Hepatocyte (in vitro differentiated cells): ENCODE measurements around the gene SH3RF3. TPM values are rescaled to one million over a fixed set of nuclear protein-coding genes. Genes with fewer than 3 reads are reported as not detected.

ENCODE experiments used
- DNase-seq: peaks from one replicate; pipeline ENCODE4 v3.0.0-alpha.2; 2016; ENCODE audit warnings: low spot score
- H2AFZ ChIP-seq: fragments of 200-600 bp; sonication (generic); 2 replicates; pipeline ENCODE4 v1.6.0; 2016; ENCODE audit warnings: antibody characterized with exemption, mild to moderate bottlenecking
- H3K27ac ChIP-seq: fragments of 200-600 bp; sonication (generic); 2 replicates; pipeline ENCODE4 v1.5.1; 2016; ENCODE audit warnings: mild to moderate bottlenecking
- H3K27me3 ChIP-seq: fragments of 200-600 bp; sonication (generic); 2 replicates; pipeline ENCODE4 v1.6.1; 2016
- H3K36me3 ChIP-seq: fragments of 200-600 bp; sonication (generic); replicated peaks from 2 replicates; pipeline ENCODE4 v1.5.1; 2016; ENCODE audit warnings: low read depth; ENCODE audit not compliant: insufficient read depth
- H3K4me1 ChIP-seq: fragments of 200-600 bp; sonication (generic); 2 replicates; pipeline ENCODE4 v1.5.1; 2016; ENCODE audit warnings: mild to moderate bottlenecking, moderate library complexity; ENCODE audit not compliant: insufficient read depth
- H3K4me2 ChIP-seq: fragments of 200-600 bp; sonication (generic); 2 replicates; pipeline ENCODE4 v1.6.0; 2016
- H3K4me3 ChIP-seq: fragments of 200-600 bp; sonication (generic); 2 replicates; pipeline ENCODE4 v1.5.1; 2016; ENCODE audit warnings: mild to moderate bottlenecking
- H3K79me2 ChIP-seq: fragments of 200-600 bp; sonication (generic); 2 replicates; pipeline ENCODE4 v1.6.0; 2017; ENCODE audit warnings: mild to moderate bottlenecking
- H3K9me2 ChIP-seq: fragments of 200-600 bp; sonication (generic); replicated peaks from 2 replicates; pipeline ENCODE4 v1.6.0; 2017; ENCODE audit warnings: mild to moderate bottlenecking; ENCODE audit not compliant: insufficient read depth
- H3K9me3 ChIP-seq: fragments of 200-600 bp; sonication (generic); 2 replicates; pipeline ENCODE4 v1.5.1; 2016; ENCODE audit warnings: low read depth, mild to moderate bottlenecking
- H4K20me1 ChIP-seq: fragments of 200-600 bp; sonication (generic); 2 replicates; pipeline ENCODE4 v1.6.0; 2016; ENCODE audit warnings: mild to moderate bottlenecking; ENCODE audit not compliant: insufficient read depth, poor library complexity, severe bottlenecking
- EZH2 ChIP-seq: fragments of 200-600 bp; sonication (generic); IDR thresholded peaks from 2 replicates; pipeline ENCODE4 v1.6.1; 2016; ENCODE audit warnings: antibody characterized with exemption, mild to moderate bottlenecking, borderline replicate concordance
- EZH2phosphoT487 ChIP-seq: fragments of 200-600 bp; sonication (generic); IDR thresholded peaks from one replicate; pipeline ENCODE4 v1.6.1; 2018; ENCODE audit warnings: antibody characterized with exemption, mild to moderate bottlenecking, low read depth, moderate library complexity; ENCODE audit not compliant: unreplicated experiment, severe bottlenecking
- WGBS: methylation state at CpG from one replicate; pipeline ENCODE4 v1.1.6; 2016; ENCODE audit warnings: low lambda C conversion rate; ENCODE audit errors: missing lambda C conversion rate; 5-methylcytosine and 5-hydroxymethylcytosine counted together
- polyA plus RNA-seq: library from polyadenylated mRNA; unstranded; fragments of >200 nt; fragmentation: Nextera tagmentation; extraction: Ambion mirVana; gene quantifications from 2 replicates; pipeline ENCODE4 v1.2.1, GENCODE V29; 2016
- total RNA-seq: library from RNA; depleted of rRNA; stranded (reverse); fragments of >200 nt; gene quantifications from 2 replicates; pipeline ENCODE4 v1.2.3, GENCODE V29; 2014
- TF ChIP-seq, protein P1 (sequence below): fragments of 200-600 bp; sonication (generic); IDR thresholded peaks from 2 replicates; pipeline ENCODE4 v1.5.1; 2016; ENCODE audit warnings: antibody characterized with exemption, mild to moderate bottlenecking; ENCODE audit not compliant: poor library complexity

The SH3RF3 gene
- total and polyA plus RNA-seq, 2 experiments from 2014 or later = 1.9 to 2.1 TPM

DNA sequence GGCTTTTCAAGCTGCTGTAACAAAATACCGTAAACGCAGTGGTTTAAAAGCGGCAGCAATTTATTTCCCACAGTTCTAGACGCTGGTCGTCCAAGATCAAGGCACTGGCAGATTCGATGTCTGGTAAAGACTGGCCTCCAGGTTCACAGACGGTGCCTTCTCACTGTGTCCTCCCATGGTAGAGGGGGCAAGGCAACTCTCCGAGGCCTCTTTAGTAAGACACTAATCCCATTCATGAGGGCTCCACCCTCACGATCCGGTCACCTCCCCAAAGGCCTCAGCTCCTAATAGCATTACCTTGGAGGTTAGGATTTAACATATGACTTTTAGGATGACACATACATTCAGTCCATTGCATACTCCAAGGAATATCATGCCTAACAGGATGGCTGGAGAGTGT lies 117.2 kb downstream of the SH3RF3 start:
- Histone ChIP-seq H3K9me3 (no peaks in the 10 kb centered on the region), H3K4me3 (no peak overlapping the region), H3K27me3 (no peaks in the 10 kb centered on the region), H3K9me2 (no peaks in the 10 kb centered on the region), H3K4me2 (no peak overlapping the region), H3K4me1 (no peaks in the 10 kb centered on the region), H2AFZ (no peak overlapping the region), H3K36me3 (no peaks in the 10 kb centered on the region), H3K79me2 (no peaks in the 10 kb centered on the region), H3K27ac (no peak overlapping the region), H4K20me1 (no peaks in the 10 kb centered on the region)
- TF ChIP-seq EZH2phosphoT487 (no peak), EZH2 (no peak)
- TF ChIP-seq, protein P1, sequence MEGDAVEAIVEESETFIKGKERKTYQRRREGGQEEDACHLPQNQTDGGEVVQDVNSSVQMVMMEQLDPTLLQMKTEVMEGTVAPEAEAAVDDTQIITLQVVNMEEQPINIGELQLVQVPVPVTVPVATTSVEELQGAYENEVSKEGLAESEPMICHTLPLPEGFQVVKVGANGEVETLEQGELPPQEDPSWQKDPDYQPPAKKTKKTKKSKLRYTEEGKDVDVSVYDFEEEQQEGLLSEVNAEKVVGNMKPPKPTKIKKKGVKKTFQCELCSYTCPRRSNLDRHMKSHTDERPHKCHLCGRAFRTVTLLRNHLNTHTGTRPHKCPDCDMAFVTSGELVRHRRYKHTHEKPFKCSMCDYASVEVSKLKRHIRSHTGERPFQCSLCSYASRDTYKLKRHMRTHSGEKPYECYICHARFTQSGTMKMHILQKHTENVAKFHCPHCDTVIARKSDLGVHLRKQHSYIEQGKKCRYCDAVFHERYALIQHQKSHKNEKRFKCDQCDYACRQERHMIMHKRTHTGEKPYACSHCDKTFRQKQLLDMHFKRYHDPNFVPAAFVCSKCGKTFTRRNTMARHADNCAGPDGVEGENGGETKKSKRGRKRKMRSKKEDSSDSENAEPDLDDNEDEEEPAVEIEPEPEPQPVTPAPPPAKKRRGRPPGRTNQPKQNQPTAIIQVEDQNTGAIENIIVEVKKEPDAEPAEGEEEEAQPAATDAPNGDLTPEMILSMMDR = no peak
- no peak for DNase-seq
- 80% methylated on average over 10 of the region's 10 CpGs for WGBS

DNA sequence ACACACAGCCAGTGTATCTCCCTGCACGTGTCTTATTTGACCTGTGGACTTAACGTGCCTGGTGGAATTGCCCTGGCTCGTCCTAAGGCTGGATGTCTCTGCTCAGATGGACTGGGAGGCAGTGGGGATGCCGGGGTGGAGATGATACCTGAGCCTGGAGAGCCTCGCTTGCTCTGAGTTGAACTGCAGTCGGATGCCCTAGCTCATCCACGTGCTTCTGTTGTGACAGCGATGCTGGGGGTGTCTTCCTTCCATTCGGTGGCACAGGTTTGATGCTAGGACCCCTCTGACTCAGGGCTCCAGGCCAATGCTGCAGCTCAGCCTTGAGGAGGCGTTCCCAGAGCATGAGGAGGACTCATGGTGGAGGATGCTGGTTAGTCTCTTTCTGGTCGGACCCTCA lies 117.6 kb downstream of the SH3RF3 start:
- Histone ChIP-seq H3K9me2 (no peaks in the 10 kb centered on the region), H3K4me3 (no peak overlapping the region), H4K20me1 (no peaks in the 10 kb centered on the region), H3K36me3 (no peaks in the 10 kb centered on the region), H3K79me2 (no peaks in the 10 kb centered on the region), H3K9me3 (no peaks in the 10 kb centered on the region), H2AFZ (no peak overlapping the region), H3K27me3 (no peaks in the 10 kb centered on the region), H3K4me1 (no peaks in the 10 kb centered on the region), H3K27ac (no peak overlapping the region), H3K4me2 (no peak overlapping the region)
- 95% methylated on average over 11 of the region's 11 CpGs for WGBS
- TF ChIP-seq EZH2 (no peak), EZH2phosphoT487 (no peak)
- TF ChIP-seq, protein P1 = no peak
- no peak for DNase-seq

DNA sequence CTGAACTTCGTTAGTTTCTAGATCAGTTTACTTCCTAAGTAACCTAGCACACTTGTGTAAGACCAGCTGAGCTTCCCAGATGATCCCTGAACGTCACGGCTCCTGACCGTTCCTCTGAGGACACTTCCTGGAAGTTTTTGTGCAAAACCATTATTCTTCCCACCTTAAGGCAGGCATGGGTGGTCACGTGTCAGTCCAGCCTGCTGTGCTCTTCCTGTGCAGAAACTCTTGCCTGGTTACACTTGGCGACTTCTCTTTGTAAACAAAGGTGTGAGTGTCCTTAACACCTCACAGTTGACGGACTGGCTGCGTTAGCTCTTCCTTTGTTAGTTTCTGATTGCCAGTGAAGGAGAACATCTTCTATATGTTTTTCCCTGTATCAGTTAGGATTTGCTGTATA lies 118.3 kb downstream of the SH3RF3 start:
- no peaks in the 10 kb centered on the region for H3K79me2 ChIP-seq
- TF ChIP-seq EZH2 = no peak
- TF ChIP-seq, protein P1 = no peak
- TF ChIP-seq EZH2phosphoT487 = no peak
- H3K4me1 ChIP-seq = no peaks in the 10 kb centered on the region
- peak; percentile 42 for DNase-seq
- H4K20me1 ChIP-seq = no peaks in the 10 kb centered on the region
- H3K36me3 ChIP-seq = no peaks in the 10 kb centered on the region
- no peak overlapping the region for H3K4me3 ChIP-seq
- WGBS = 58% methylated on average over 8 of the region's 8 CpGs
- no peaks in the 10 kb centered on the region for H3K9me3 ChIP-seq
- no peak overlapping the region for H3K4me2 ChIP-seq
- H2AFZ ChIP-seq = no peak overlapping the region
- H3K27ac ChIP-seq = no peak overlapping the region
- no peaks in the 10 kb centered on the region for H3K27me3 ChIP-seq
- H3K9me2 ChIP-seq = no peaks in the 10 kb centered on the region

DNA sequence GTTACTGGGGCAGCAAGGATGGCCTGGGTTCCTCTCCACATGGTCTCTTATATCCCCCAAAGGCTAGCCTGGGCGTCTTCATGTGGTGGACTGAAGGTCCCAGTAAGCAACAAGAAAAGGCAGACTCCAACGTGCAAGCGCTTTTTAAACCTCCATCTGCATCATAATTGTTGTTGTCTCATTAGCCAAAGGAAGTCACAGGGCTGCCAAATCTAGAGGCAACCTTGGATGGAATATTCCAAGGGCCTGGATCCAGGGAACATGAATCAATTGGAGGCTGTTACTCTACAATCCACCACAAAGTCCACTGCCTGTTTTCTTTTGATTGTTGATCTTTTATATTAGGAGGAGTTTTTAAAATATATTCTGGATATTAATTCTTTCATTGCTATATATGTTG lies 118.8 kb downstream of the SH3RF3 start:
- H4K20me1 ChIP-seq = no peaks in the 10 kb centered on the region
- H3K9me2 ChIP-seq = no peaks in the 10 kb centered on the region
- H3K27me3 ChIP-seq = no peaks in the 10 kb centered on the region
- no peak overlapping the region for H3K27ac ChIP-seq
- H3K4me2 ChIP-seq = no peak overlapping the region
- H3K9me3 ChIP-seq = no peaks in the 10 kb centered on the region
- TF ChIP-seq, protein P1 = no peak
- TF ChIP-seq EZH2phosphoT487 (no peak), EZH2 (no peak)
- no peaks in the 10 kb centered on the region for H3K4me1 ChIP-seq
- no peaks in the 10 kb centered on the region for H3K79me2 ChIP-seq
- DNase-seq = no peak
- H3K4me3 ChIP-seq = no peak overlapping the region
- H3K36me3 ChIP-seq = no peaks in the 10 kb centered on the region
- H2AFZ ChIP-seq = no peak overlapping the region
- WGBS = 74% methylated on average over 3 of the region's 3 CpGs
